Measurements from ENCODE around the gene WDR88.
"Not testable (repeated sequence)": the region's sequence is repeated elsewhere in the genome, so short reads cannot be mapped to it uniquely, and the experiment has no call there.

The WDR88 gene

DNA sequence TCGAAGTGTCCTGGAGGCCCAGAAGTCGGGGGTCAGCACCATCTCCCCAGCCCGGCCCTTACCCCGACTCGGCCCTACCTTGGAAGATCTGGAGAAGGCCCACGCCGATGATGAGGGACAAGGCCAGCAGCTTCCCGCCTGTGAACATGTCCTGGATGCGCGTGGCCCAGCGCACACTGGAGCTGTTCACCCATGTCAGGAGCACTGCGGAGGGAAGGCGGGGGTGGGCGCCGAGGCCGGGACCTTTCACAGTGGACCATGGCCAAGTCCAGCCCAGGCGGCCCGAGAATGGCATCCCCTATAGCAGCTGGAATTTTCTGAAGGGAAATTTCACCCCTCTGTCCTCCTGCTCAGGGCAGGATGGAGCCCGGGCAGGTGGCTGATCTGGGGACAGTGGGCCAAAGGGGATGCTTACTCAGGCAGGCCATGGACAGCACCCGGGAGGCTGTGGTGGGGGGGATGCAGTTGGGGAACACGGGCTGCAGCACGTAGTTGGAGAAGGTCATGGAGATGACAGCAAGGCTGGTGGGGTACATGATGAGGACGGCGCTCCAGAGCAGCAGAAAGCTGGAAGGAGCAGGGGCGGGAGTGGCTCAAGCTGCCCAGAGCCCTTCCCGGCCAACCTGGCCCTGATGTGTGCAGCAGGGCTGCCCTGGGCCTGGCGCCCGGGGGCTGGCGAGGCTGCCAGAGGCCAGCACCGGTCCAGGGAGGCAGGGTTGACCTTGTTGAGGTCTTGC, 80.7 kb downstream of the WDR88 start:
- no peak for DNase-seq (ENCODE audit: low read depth)

- no peak for DNase-seq (ENCODE audit: low read depth)
These were observed 82.7 kb downstream of the WDR88 start for GRCh38 chr19:33214596-33214995.

DNA sequence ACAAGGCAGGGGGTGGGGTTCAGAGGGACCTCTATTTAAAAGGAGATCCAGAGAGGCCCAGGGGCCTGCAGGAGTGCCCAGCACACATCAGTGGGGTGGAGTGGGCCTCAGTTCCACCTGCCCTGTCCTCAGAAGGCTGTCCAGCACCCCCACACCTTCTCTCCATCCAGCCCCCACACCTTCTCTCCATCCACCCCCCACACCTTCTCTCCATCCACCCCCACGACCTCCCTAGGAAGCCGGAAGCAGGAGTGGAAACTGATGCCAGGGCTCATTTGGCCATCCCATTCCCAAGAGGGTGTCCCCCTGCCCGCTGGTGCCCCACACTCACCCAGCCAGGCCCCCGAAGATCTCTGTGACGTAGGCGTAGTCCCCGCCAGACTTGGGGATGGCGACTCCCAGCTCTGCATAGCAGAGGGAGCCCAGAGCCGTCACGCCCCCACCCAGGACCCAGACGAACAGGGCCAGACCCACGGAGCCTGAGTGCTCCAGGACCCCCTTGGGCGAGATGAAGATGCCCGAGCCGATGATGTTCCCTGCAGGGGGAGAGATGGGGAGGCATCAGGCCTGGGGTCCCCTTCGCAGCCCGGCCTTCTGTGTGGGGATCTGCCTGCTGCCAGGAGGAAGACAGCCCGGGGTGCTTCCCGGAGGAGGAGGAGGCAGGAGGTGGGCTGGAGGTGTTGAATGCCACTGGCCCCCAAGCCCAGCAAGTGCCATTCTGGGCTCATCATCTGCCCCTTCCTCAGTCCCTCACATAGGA, 83.7 kb downstream of the WDR88 start:
- DNase-seq (ENCODE audit: low read depth), result no peak

DNA sequence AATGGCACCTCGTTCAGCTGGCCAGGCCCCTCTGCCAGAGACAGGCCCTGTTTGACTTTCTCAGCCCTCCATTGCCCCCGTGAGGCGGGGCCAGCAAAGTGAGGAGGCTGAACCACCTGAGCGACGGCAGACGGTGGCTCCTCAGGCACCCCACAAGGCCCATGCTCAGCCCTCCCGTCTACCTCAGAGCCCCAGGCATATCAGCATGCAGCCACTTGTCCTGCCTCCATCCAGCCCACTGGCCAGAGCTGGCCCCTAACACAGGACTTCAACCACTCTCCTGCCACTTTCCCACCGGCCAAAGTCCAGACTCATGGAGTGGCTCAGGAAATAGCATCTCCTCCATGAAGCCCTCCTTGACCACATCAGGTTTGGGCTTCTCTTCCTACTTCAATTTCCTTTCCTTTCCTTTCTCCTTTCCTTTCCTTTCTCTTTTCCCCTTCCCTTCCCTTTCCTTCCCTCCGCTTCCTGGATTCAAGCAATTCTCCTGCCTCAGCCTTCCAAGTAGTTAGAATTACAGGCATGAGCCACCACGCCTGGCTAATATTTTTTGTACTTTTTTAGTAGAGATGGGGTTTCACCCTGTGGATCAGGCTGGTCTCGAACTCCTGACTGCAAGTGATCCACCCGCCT, 84.4 kb downstream of the WDR88 start:
- no peak for DNase-seq (ENCODE audit: low read depth)

- no peak for DNase-seq (ENCODE audit: low read depth)
These were observed 86.0 kb downstream of the WDR88 start for GRCh38 chr19:33217881-33218280.

- DNase-seq (ENCODE audit: low read depth), result no peak
These were observed 87.4 kb downstream of the WDR88 start for GRCh38 chr19:33219261-33219815.

- DNase-seq (ENCODE audit: low read depth), result no peak
These were observed 88.2 kb downstream of the WDR88 start for GRCh38 chr19:33220115-33220514.

GRCh38 chr19:33220735-33221134, 88.8 kb downstream of the WDR88 start:
- no peak for DNase-seq (ENCODE audit: low read depth)

- no peak for DNase-seq (ENCODE audit: low read depth)
These were observed 89.7 kb downstream of the WDR88 start for GRCh38 chr19:33221638-33222037.

DNA sequence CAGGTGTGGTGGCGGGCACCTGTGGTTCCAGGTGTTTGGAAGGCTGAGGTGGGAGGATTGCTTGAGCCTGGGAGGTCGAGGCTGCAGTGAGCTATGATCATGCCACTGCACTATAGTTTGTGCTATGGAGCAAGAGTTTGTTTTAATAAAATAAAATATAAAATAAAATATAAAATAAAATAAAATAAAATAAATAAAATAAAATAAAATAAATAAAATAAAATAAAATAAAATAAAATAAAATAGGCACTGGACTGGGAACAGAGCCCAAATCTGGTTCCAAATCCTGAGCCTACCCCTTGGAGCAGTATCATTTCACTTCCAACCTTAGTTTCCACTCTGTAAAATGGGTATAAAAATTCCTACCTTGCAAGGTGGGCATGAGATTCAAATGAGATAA, 90.3 kb downstream of the WDR88 start:
- not testable (repeated sequence) for DNase-seq (ENCODE audit: low read depth)

DNA sequence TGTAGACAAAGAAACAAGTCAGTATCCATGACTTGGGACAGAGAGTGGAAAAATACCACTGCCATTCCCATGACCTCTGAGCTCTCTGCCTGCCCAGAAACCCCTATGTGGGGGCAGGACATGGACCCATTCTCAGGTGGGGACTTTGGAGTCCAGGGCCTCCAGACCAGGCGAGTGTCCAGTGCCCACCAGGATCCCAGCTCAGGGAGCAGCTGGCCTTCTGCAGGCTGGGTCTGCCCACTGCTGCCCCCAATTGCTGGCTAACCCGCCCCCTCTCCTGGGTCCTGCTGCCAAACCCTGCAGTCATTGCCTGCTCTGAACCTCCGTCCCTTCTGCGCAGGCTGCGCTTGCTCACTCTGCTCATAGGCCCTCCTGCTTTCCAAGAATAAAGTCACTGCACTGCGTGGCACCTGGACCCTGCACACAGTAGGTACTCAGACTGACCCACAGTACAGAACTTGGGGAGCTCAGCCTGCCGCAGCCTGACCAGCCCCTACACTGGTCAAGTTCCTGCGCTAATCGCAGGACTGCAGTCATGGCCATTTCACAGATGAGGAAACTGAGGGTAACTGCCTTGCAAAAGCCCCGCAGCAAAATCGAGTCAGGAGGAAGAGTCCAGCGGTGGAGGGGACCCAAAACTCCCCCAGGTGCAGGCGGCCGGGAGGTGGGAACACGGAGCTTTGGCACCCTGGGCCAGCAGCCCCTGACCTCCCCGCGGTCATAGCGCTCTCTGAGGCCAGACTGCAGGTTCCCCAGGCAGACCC, 93.0 kb downstream of the WDR88 start:
- no peak for DNase-seq (ENCODE audit: low read depth)

Measured in stimulated activated CD8-positive, alpha-beta memory T cell treated with anti-CD3 and anti-CD28 coated beads, Interleukin-7, amount 100 ng/mL, for 24 hours (primary cell).